Motor neuron (in vitro differentiated cells): Measurements from ENCODE around the gene ZNF805. TPM values are rescaled to one million over a fixed set of nuclear protein-coding genes. Genes with fewer than 3 reads are reported as not detected.
"Not testable (repeated sequence)": the region's sequence is repeated elsewhere in the genome, so short reads cannot be mapped to it uniquely, and the experiment has no call there.

Experiments used
- ATAC-seq, 8 experiments: fragments of 200-7000 bp; cut with Tn5 transposase; replicated peaks in 6 of 8; 2 replicates each; pipeline ENCODE4 v1.8.0; 2021; ENCODE audit warnings: mild to moderate bottlenecking in 8 of 8, moderate library complexity in 8 of 8
- H3K27ac ChIP-seq, 2 donors: fragments of 250-450 bp; sonication (Bioruptor Pico); 2 replicates each; pipeline ENCODE4 v1.9.0; 2021; ENCODE audit warnings: antibody characterized with exemption in 2 of 2, mild to moderate bottlenecking in 2 of 2, moderate library complexity in 1 of 2
- H3K4me1 ChIP-seq, 2 donors: fragments of 250-450 bp; sonication (Bioruptor Pico); replicated peaks in 1 of 2; 2 replicates each; pipeline ENCODE4 v1.6.1; 2021; ENCODE audit warnings: antibody characterized with exemption in 2 of 2, mild to moderate bottlenecking in 2 of 2, moderate library complexity in 1 of 2
- H3K4me3 ChIP-seq, 5 donors: fragments of 250-450 bp; sonication (Bioruptor Pico); 2 replicates each; pipeline ENCODE4 v1.9.0; 2021; ENCODE audit warnings: antibody characterized with exemption in 5 of 5, mild to moderate bottlenecking in 5 of 5, moderate library complexity in 4 of 5
- WGBS, 10 experiments: fragments of 450-650 bp; shearing (Covaris generic); methylation state at CpG; one replicate each; pipeline ENCODE4 v1.0.0; 2022; 5-methylcytosine and 5-hydroxymethylcytosine counted together
- in situ Hi-C, 9 experiments: fragments of 400-800 bp; cut with MboI; loops; one replicate each; pipeline ENCODE4 v1.15.0; 2021; ENCODE audit warnings: low sequenced_read_pairs in 9 of 9, low pct_unique_long_range_greater_than_20kb in 2 of 9; ENCODE audit not compliant: unreplicated experiment in 9 of 9
- total RNA-seq, 8 experiments: library from RNA; unstranded; fragments of 300-600 nt; gene quantifications; 2 replicates each; pipeline versions ENCODE4 v1.2.3 to v1.2.4, GENCODE V29; 2022

The ZNF805 gene
- total RNA-seq, 8 experiments from 2014 or later: 12.0 to 24.0 (median 17.8) TPM

- H3K4me3 ChIP-seq: no peak overlapping the region
- ATAC-seq: no peak
- H3K4me1 ChIP-seq: no peaks in the 10 kb centered on the region
- H3K27ac ChIP-seq: no peak overlapping the region
- WGBS, 10 experiments: 43 to 100% (median 81%) methylated on average over 1 of the region's 1 CpG; no CpG with 5 or more reads in 2 of the 10 experiments
- in situ Hi-C loops: no loop called here
These were observed 32.6 kb downstream of the ZNF805 start for GRCh38 chr19:57273014-57273413.

GRCh38 chr19:57276430-57276829 lies 36.0 kb downstream of the ZNF805 start:
- WGBS, 10 experiments: 60 to 100% (median 85%) methylated on average over 1 of the region's 1 CpG; no CpG with 5 or more reads in 4 of the 10 experiments
- Histone ChIP-seq H3K27ac (no peak overlapping the region), H3K4me1 (peaks cover 0 to 8% of the 10 kb centered on the region in 2 donors), H3K4me3 (no peak overlapping the region)
- in situ Hi-C loops: no loop called here
- no peak for ATAC-seq

DNA sequence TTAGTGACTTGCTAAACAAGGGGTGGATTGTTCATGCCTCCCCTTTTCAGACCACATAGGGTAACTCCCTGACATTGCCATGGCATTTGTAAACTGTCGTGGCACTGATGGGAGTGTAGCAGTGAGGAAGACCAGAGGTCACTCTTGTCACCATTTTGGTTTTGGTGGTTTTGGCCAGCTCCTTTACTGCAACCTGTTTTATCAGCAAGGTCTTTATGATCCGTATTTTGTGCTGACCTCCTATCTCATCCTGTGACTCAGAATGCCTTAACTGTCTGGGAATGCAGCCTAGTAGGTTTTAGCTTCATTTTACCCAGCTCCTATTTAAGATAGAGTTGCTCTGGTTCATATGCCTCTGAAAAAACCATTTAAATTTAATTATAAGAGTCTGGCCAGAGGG lies 38.0 kb downstream of the ZNF805 start:
- ATAC-seq, H3K27ac ChIP-seq, in situ Hi-C loops, H3K4me3 ChIP-seq: not testable (repeated sequence)
- 47 to 100% (median 88%) methylated on average over 1 to 2 of the region's 2 CpGs; no CpG with 5 or more reads in 5 of the 10 experiments for WGBS, 10 experiments
- peaks cover 10 to 19% of the 10 kb centered on the region in 2 donors for H3K4me1 ChIP-seq

DNA sequence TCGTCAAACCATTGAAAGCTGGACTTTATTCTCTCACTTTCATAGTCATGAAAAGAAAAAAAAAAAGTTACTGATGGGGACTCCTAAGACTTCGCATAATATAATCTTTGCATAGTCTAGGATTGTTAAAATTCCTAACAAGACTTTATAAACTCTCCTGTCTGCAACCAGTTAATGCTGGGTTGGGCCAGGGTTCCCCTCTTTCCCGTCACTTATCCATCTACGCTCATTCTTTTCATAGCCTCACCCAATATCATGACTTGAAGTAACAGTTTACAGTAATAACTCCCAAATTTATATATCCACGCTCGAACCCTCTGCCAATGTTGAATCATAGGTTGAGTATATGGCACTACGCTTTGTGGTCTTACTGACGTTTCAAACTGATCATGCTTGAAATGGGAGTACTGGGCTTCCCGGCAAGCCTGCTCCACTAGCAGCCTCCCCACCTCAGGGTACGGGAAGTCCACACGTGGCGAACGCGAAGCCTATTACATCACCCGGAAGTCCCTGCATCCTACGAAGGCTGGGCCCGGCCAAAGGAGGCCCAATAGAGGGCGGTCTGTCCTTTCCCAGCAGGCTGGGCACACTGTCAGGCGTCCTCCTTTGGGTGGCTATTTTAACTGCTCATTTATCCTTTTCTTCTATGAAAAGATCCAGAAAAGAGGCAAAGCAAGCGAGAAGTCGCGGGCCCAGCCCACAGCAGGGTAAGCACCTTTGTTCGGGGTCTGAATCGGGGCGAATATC lies 39.2 kb downstream of the ZNF805 start:
- Histone ChIP-seq H3K4me1 (peaks cover 10 to 19% of the 10 kb centered on the region in 2 donors), H3K4me3 (peak overlapping the region; percentile 83 to 96 (median 89)), H3K27ac (peak overlapping the region; percentile 100)
- peak; percentile 76 to 96 (median 94) for ATAC-seq
- WGBS, 10 experiments: 0 to 55% (median 22%) methylated on average over 1 to 16 of the region's 25 CpGs
- in situ Hi-C loops: no loop called here

- in situ Hi-C loops: no loop called here
- H3K4me1 ChIP-seq: peaks cover 10 to 19% of the 10 kb centered on the region in 2 donors
- peak within 1 kb of the TSS; percentile 83 to 96 (median 89) for H3K4me3 ChIP-seq
- 0 to 6% (median 0%) methylated on average over 1 to 42 of the region's 71 CpGs; no CpG with 5 or more reads in 5 of the 10 experiments for WGBS, 10 experiments
- ATAC-seq: peak; percentile 57 to 93 (median 90)
- H3K27ac ChIP-seq: peak within 1 kb of the TSS; percentile 100
These were observed 39.9 kb downstream of the ZNF805 start, which contains the start of gene ZNF460 for GRCh38 chr19:57280165-57280961. ZNF460 (plus strand) TSS chr19:57280485; CDS start chr19:57280807, 322 bp downstream.

GRCh38 chr19:57280962-57281400 lies 40.5 kb downstream of the ZNF805 start:
- Histone ChIP-seq H3K4me1 (peaks cover 10 to 19% of the 10 kb centered on the region in 2 donors), H3K4me3 (peak overlapping the region; percentile 83 to 96 (median 89)), H3K27ac (peak overlapping the region; percentile 100)
- WGBS, 10 experiments: 0 to 38% (median 9%) methylated on average over 1 to 5 of the region's 6 CpGs
- in situ Hi-C loops: no loop called here
- ATAC-seq: no peak

DNA sequence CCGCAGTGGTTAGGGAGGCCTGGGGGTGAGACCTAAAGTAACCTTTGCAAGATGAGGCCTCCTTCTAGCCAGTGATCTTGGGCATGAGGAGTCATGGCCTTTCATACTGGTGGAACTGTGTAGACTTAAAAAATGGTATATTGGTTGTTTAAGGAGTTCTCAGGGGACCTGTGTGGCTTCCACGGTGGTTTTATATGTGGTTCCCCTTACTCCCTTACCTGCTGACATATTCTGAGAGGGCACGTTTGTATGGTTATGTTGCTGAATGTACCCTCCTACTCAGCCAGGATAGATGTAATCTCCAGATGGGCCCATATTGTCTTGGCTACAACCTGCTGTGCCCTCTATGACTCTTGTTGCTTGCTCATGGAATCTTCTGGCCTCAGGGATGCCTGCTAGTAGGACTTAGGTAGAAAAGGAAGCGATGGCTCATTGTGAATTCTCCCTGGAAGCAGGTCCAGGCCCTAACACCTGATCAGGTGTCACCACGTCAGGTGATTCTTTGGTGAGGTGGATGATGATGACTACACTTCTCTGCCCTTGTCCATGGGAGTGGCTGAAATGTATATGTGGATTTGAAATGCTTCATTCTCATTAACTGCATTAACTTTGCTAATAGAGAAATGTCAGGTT lies 41.7 kb downstream of the ZNF805 start:
- peaks cover 10 to 19% of the 10 kb centered on the region in 2 donors for H3K4me1 ChIP-seq
- in situ Hi-C loops: no loop called here
- 43 to 100% (median 82%) methylated on average over 1 to 4 of the region's 5 CpGs; no CpG with 5 or more reads in 3 of the 10 experiments for WGBS, 10 experiments
- ATAC-seq: no peak
- peak overlapping the region; percentile 83 to 96 (median 89) for H3K4me3 ChIP-seq
- no peak overlapping the region for H3K27ac ChIP-seq

DNA sequence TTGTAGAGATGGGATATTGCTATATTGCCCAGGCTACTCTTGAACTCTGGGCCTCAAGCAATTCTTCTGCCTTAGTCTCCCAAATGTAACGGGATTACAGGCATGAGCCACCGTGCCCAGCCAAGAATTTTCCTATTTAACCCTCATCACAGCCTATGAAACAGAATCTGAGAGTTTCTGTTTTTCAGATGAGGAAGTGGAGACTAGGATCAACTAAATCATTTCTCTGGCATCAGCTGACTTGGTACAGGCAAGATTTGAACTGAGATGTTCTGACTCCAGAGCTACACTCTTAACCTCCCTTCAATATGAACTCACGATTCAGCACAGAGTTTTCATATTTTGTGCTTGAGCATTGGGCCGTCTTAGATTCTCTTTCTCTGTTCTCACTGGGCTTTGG lies 47.9 kb downstream of the ZNF805 start:
- no peak overlapping the region for H3K4me3 ChIP-seq
- 90 to 100% (median 98%) methylated on average over 1 to 4 of the region's 4 CpGs for WGBS, 10 experiments
- no peaks in the 10 kb centered on the region for H3K4me1 ChIP-seq
- ATAC-seq: no peak
- in situ Hi-C loops: no loop called here
- H3K27ac ChIP-seq: no peak overlapping the region

DNA sequence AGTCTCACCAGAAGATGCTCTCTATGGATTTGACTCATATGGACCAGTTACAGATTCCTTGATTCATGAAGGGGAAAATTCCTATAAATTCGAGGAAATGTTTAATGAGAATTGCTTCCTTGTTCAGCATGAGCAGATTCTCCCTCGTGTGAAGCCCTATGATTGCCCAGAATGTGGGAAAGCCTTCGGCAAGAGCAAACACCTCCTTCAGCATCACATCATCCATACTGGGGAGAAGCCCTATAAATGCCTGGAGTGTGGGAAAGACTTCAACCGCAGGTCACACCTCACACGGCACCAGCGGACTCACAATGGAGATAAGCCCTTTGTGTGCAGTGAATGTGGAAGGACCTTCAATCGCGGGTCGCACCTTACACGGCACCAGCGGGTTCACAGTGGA lies 50.5 kb downstream of the ZNF805 start:
- in situ Hi-C loops: no loop called here

DNA sequence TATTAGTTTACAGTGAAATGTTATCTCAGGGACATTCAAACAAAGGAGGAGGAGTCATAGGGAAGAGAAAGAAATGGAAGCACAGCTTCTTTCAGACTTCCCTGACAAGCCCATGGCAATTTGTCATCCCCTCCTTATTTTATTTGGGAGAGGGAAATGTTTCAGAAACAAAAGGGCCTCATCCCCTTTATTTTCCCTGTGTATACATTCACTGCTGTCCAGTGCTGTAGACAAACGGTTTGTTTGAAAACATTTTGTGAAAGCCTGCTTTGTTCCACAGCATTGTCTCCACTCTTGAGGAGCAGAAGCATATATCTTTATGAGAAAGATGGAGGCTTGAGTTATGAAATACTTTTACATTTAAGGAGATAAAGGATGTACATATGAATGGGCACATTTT lies 52.1 kb downstream of the ZNF805 start:
- Histone ChIP-seq H3K4me3 (no peak overlapping the region), H3K27ac (no peak overlapping the region), H3K4me1 (no peaks in the 10 kb centered on the region)
- WGBS, 10 experiments: 44 to 100% (median 83%) methylated on average over 1 of the region's 1 CpG; no CpG with 5 or more reads in 1 of the 10 experiments
- in situ Hi-C loops: no loop called here
- ATAC-seq: peak in 3 of 8 experiments; percentile 8 to 62 (median 53)

More for the DNA sequence above, 50.5 kb downstream of the ZNF805 start:
- Histone ChIP-seq H3K4me1 (no peaks in the 10 kb centered on the region), H3K4me3 (no peak overlapping the region), H3K27ac (no peak overlapping the region)
- 90 to 100% (median 98%) methylated on average over 1 to 9 of the region's 11 CpGs; no CpG with 5 or more reads in 5 of the 10 experiments for WGBS, 10 experiments
- ATAC-seq: peak in 3 of 8 experiments; percentile 1 to 21 (median 6)

- 100% methylated on average over 1 of the region's 1 CpG; no CpG with 5 or more reads in 3 of the 10 experiments for WGBS, 10 experiments
- Histone ChIP-seq H3K4me1 (no peaks in the 10 kb centered on the region), H3K4me3 (no peak overlapping the region), H3K27ac (no peak overlapping the region)
- ATAC-seq: no peak
- in situ Hi-C loops: no loop called here
These were observed 53.3 kb downstream of the ZNF805 start for GRCh38 chr19:57293719-57294118.

GRCh38 chr19:57302020-57302465 lies 61.6 kb downstream of the ZNF805 start:
- 50 to 100% (median 78%) methylated on average over 1 of the region's 1 CpG; no CpG with 5 or more reads in 6 of the 10 experiments for WGBS, 10 experiments
- ATAC-seq: peak in 7 of 8 experiments; percentile 29 to 96 (median 57)
- Histone ChIP-seq H3K27ac (no peak overlapping the region), H3K4me1 (no peaks in the 10 kb centered on the region), H3K4me3 (no peak overlapping the region)
- in situ Hi-C loops: no loop called here
